ENCODE data around the gene NCSTN. TPM values are rescaled to one million over a fixed set of nuclear protein-coding genes. Genes with fewer than 3 reads are reported as not detected.

Gene NCSTN
- total and polyA plus RNA-seq, 9 of the 15 experiments (the other 6 are each of a cell fraction or from before 2014, with no cell fraction given): 21.3 to 91.1 (median 57.9) TPM

DNA sequence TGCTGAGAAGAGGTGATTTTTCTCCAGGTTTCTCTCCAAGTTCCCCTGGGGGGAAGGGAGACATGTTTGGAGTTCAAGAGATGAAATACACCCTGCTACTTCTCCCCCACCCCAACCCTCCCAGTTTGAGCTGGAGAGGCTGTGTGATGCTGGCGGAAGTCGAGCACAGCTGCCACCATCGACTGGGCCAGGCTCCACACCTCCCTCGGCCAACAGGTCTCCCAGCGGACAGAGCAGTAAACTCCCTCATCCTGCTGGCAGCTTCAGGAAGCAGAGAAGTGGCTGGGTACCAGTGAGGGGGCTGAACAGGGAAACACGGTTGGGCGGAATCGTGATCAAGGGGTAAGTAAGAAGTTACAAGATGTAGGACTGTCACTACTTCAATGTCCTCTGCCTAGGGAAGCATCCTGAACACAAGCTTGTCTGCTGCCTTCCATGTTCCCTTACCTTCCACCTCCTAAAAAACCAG, 17.1 kb downstream of the NCSTN start:
- in situ Hi-C loops (cut with MboI) (no loop called here), intact Hi-C loops (cut with micrococcal nuclease) (no loop called here)
- no peak overlapping the region for H3K4me2 ChIP-seq (ENCODE audit: insufficient read depth, low read length)
- BruUV-seq (replicated peaks): no TSS peak
- no peak overlapping the region for H2AFZ ChIP-seq (ENCODE audit: low read depth, low read length)
- POLR2A ChIA-PET: interaction anchor here (0.6 to 0.7 kb wide), 3 partner anchors 172 to 872 kb away, joined by 3 to 5 read pairs (median 4); no protein-coding TSS in a partner anchor
- no peaks in the 10 kb centered on the region for H3K9me1 ChIP-seq (ENCODE audit: control insufficient read depth, insufficient read depth, low read length)
- H3K4me3 ChIP-seq: no peak overlapping the region
- H3K36me3 ChIP-seq (ENCODE audit: control insufficient read depth, insufficient read depth, low read length): peaks cover 50% of the 10 kb centered on the region
- DNase-seq (ENCODE audit: extremely low read depth in 1 of 4, low spot score in 3 of 4): no peak
- peak overlapping the region; percentile 12; the same call in 1 of the 3 replicates for H3K27ac ChIP-seq (ENCODE audit: extremely low read depth, low read depth, low read length)
- peaks cover 13 to 29% of the 10 kb centered on the region in 2 experiments for H3K4me1 ChIP-seq (replicated peaks in 1 of 2; ENCODE audit: control insufficient read depth in 2 of 2, insufficient read depth in 2 of 2, low read length in 2 of 2)
- 0 out of 2 replicates have a peak, but pooled peaks have one; percentile 36 for TF ChIP-seq RBFOX2 (IDR thresholded peaks at IDR 0.05; ENCODE audit: low read depth, low read length)
- peak; percentile 49 for TF ChIP-seq POLR2G (IDR thresholded peaks at IDR 0.05; ENCODE audit: low read depth, low read length)
- no peak for TF ChIP-seq STAT5B (CRISPR knock-in tag; IDR thresholded peaks at IDR 0.05)
- TF ChIP-seq POLR2AphosphoS2 (IDR thresholded peaks at IDR 0.05; ENCODE audit: low read length): 0 out of 2 replicates have a peak, but pooled peaks have one; percentile 9
- TF ChIP-seq ZNF324 (CRISPR knock-in tag; IDR thresholded peaks at IDR 0.05): no peak
- no peak for FAIRE-seq
- WGBS (ENCODE audit: insufficient coverage, low coverage, missing lambda C conversion rate): 89% methylated on average over 4 of the region's 8 CpGs
- H4K20me1 ChIP-seq (replicated peaks; ENCODE audit: control insufficient read depth, insufficient read depth, low read length): no peaks in the 10 kb centered on the region
- H3K27me3 ChIP-seq (ENCODE audit: control insufficient read depth in 2 of 2, insufficient read depth in 2 of 2, low read length in 2 of 2): no peaks in the 10 kb centered on the region
- ATAC-seq: no peak
- CTCF ChIA-PET (ENCODE audit: low intra/inter-chr PET ratio): no interaction called here
- H3K9me3 ChIP-seq (replicated peaks; ENCODE audit: control insufficient read depth, insufficient read depth, low read depth, low read length): no peaks in the 10 kb centered on the region
- H3K79me2 ChIP-seq (ENCODE audit: control insufficient read depth, insufficient read depth, low read length): no peaks in the 10 kb centered on the region
- H3K9ac ChIP-seq (ENCODE audit: insufficient read depth in 1 of 2, low read depth in 2 of 2, low read length in 2 of 2): no peak overlapping the region

DNA sequence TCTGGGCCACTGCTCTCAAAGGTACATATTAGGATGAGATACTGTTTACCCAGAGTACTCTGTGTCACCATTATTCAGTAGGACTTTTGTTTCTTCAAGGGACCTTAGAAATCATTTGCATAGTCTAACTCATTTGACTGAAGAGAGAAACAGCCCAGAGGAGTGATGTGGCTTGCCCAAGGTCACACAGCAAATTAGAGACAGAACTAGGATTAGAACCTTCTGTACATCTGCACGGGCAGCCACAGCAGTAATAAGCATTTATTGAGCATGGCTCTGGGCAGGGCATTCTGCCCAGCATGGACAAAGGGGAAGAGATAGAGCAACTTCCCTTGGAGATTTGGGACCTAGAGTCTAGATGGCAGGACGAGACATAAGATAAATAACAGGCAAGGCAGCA, 18.0 kb downstream of the NCSTN start:
- no peak for ATAC-seq
- BruUV-seq (replicated peaks): no TSS peak
- Histone ChIP-seq H3K9me1 (ENCODE audit: control insufficient read depth, insufficient read depth, low read length) (no peaks in the 10 kb centered on the region), H3K4me3 (no peak overlapping the region), H3K9ac (ENCODE audit: insufficient read depth in 1 of 2, low read depth in 2 of 2, low read length in 2 of 2) (no peak overlapping the region), H3K36me3 (ENCODE audit: control insufficient read depth, insufficient read depth, low read length) (peaks cover 41% of the 10 kb centered on the region; the same call in 2 of the 3 replicates), H4K20me1 (replicated peaks; ENCODE audit: control insufficient read depth, insufficient read depth, low read length) (no peaks in the 10 kb centered on the region), H2AFZ (ENCODE audit: low read depth, low read length) (no peak overlapping the region), H3K27me3 (ENCODE audit: control insufficient read depth in 2 of 2, insufficient read depth in 2 of 2, low read length in 2 of 2) (no peaks in the 10 kb centered on the region), H3K79me2 (ENCODE audit: control insufficient read depth, insufficient read depth, low read length) (no peaks in the 10 kb centered on the region), H3K9me3 (replicated peaks; ENCODE audit: control insufficient read depth, insufficient read depth, low read depth, low read length) (no peaks in the 10 kb centered on the region), H3K27ac (ENCODE audit: extremely low read depth, low read depth, low read length) (peak overlapping the region; percentile 73; the same call in 2 of the 3 replicates), H3K4me1 (replicated peaks in 1 of 2; ENCODE audit: control insufficient read depth in 2 of 2, insufficient read depth in 2 of 2, low read length in 2 of 2) (peaks cover 13 to 29% of the 10 kb centered on the region in 2 experiments), H3K4me2 (ENCODE audit: insufficient read depth, low read length) (no peak overlapping the region)
- WGBS (ENCODE audit: insufficient coverage, low coverage, missing lambda C conversion rate): 76% methylated on average over 2 of the region's 2 CpGs
- POLR2A ChIA-PET: interaction anchor here (0.6 to 1.0 kb wide), 2 partner anchors 32 to 871 kb away, joined by 3 read pairs; no protein-coding TSS in a partner anchor
- CTCF ChIA-PET (ENCODE audit: low intra/inter-chr PET ratio): no interaction called here
- FAIRE-seq: no peak
- DNase-seq (ENCODE audit: extremely low read depth in 1 of 4, low spot score in 3 of 4): no peak
- intact Hi-C loops (cut with micrococcal nuclease) (no loop called here), in situ Hi-C loops (cut with MboI) (no loop called here)
- 0 out of 2 replicates have a peak, but pooled peaks have one; percentile 30 for TF ChIP-seq PTRF (tag; IDR thresholded peaks at IDR 0.05)
- TF ChIP-seq ZNF239 (CRISPR knock-in tag; IDR thresholded peaks at IDR 0.05): no peak
- no peak for TF ChIP-seq SMARCE1 (IDR thresholded peaks at IDR 0.05)
- TF ChIP-seq ZNF121 (CRISPR knock-in tag; conservative IDR thresholded peaks at IDR 0.05): no peak
